Erythroblast (primary cell): ENCODE data around the gene PALLD.

Experiments used
- GATA1 ChIP-seq: IDR thresholded peaks from 2 replicates; pipeline ENCODE4 v1.6.1; 2011; ENCODE audit warnings: low read depth, mild to moderate bottlenecking, control low read depth, low read length, moderate library complexity
- POLR2A ChIP-seq: IDR thresholded peaks from 2 replicates; pipeline ENCODE4 v1.6.1; 2011; ENCODE audit warnings: mild to moderate bottlenecking, low read length

DNA sequence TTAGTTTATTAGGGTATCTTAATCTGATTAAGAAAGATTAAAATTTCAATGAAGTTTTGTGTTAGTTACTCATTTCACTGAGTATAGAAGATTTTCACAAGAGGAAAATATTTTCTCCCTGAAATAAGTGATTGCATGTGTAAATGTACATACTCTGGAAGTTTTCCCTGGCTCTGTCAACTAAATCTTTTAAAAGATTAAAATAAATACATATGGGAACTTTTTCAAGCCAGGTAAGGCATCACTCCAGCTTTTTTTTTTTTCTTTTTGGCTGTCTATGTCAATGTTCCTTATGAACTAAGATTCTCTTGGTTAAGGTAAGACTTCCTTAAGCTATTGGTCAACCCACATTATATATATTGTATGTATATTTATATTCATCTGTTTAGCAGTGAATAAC is 395.6 kb downstream of the PALLD start:
- TF ChIP-seq POLR2A (no peak), GATA1 (no peak)
